Measurements from ENCODE around the gene ODF2. TPM values are rescaled to one million over a fixed set of nuclear protein-coding genes. Genes with fewer than 3 reads are reported as not detected.
"Not testable (repeated sequence)": the region's sequence is repeated elsewhere in the genome, so short reads cannot be mapped to it uniquely, and the experiment has no call there.

The ODF2 gene
- polyA plus RNA-seq, 4 donors, result 4.0 to 21.8 (median 11.9) TPM

- Histone ChIP-seq H3K27ac (ENCODE audit: low read depth in 1 of 3, low read length in 2 of 3) (peak within 1 kb of the TSS; percentile 33 to 97 (median 84)), H3K27me3 (ENCODE audit: control insufficient read depth in 3 of 3, insufficient read depth in 3 of 3, low read length in 3 of 3) (no peaks in the 10 kb centered on the region), H3K4me1 (ENCODE audit: control insufficient read depth in 3 of 3, insufficient read depth in 2 of 3, low read depth in 1 of 3, low read length in 2 of 3) (peaks cover 0 to 9% (median 8%) of the 10 kb centered on the region in 3 donors), H3K9me3 (ENCODE audit: control insufficient read depth in 2 of 2, insufficient read depth in 1 of 2, low read depth in 1 of 2, low read length in 1 of 2) (no peaks in the 10 kb centered on the region), H3K4me3 (ENCODE audit: low read depth in 1 of 3, low read length in 3 of 3) (peak within 1 kb of the TSS; percentile 74 to 97 (median 81)), H3K36me3 (ENCODE audit: control insufficient read depth in 3 of 3, insufficient read depth in 2 of 3, low read depth in 1 of 3, low read length in 3 of 3) (peaks cover 6 to 19% (median 8%) of the 10 kb centered on the region in 3 donors)
- FAIRE-seq (no peak), DNase-seq (peak; percentile 92 to 97)
- 0% methylated on average over 61 to 64 of the region's 64 CpGs for WGBS, 3 donors
These were observed 48.9 kb downstream of the ODF2 start, which contains the start of gene GLE1 for GRCh38 chr9:128504485-128505413. Gene GLE1, plus strand, starts transcription at chr9:128504719. Its CDS starts 87 bp downstream, at chr9:128504806.

- Histone ChIP-seq H3K4me3 (ENCODE audit: low read depth in 1 of 3, low read length in 3 of 3) (peak overlapping the region; percentile 74 to 97 (median 81)), H3K36me3 (ENCODE audit: control insufficient read depth in 3 of 3, insufficient read depth in 2 of 3, low read depth in 1 of 3, low read length in 3 of 3) (peaks cover 4 to 20% (median 8%) of the 10 kb centered on the region in 3 donors), H3K4me1 (ENCODE audit: control insufficient read depth in 3 of 3, insufficient read depth in 2 of 3, low read depth in 1 of 3, low read length in 2 of 3) (peaks cover 0 to 9% (median 8%) of the 10 kb centered on the region in 3 donors), H3K27ac (ENCODE audit: low read depth in 1 of 3, low read length in 2 of 3) (peak overlapping the region in 2 of 3 donors; percentile 84 to 97), H3K27me3 (ENCODE audit: control insufficient read depth in 3 of 3, insufficient read depth in 3 of 3, low read length in 3 of 3) (no peaks in the 10 kb centered on the region), H3K9me3 (ENCODE audit: control insufficient read depth in 2 of 2, insufficient read depth in 1 of 2, low read depth in 1 of 2, low read length in 1 of 2) (no peaks in the 10 kb centered on the region)
- 12 to 24% (median 17%) methylated on average over 6 of the region's 6 CpGs for WGBS, 3 donors
- FAIRE-seq (no peak), DNase-seq (no peak)
These were observed 49.6 kb downstream of the ODF2 start for GRCh38 chr9:128505414-128505765.

- peak overlapping the region in 1 of 3 donors; percentile 74 for H3K4me3 ChIP-seq (ENCODE audit: low read depth in 1 of 3, low read length in 3 of 3)
- not testable (repeated sequence) for H3K27me3 ChIP-seq (ENCODE audit: control insufficient read depth in 3 of 3, insufficient read depth in 3 of 3, low read length in 3 of 3); H3K9me3 ChIP-seq (ENCODE audit: control insufficient read depth in 2 of 2, insufficient read depth in 1 of 2, low read depth in 1 of 2, low read length in 1 of 2); H3K4me1 ChIP-seq (ENCODE audit: control insufficient read depth in 3 of 3, insufficient read depth in 2 of 3, low read depth in 1 of 3, low read length in 2 of 3); H3K27ac ChIP-seq (ENCODE audit: low read depth in 1 of 3, low read length in 2 of 3); DNase-seq; FAIRE-seq
- H3K36me3 ChIP-seq (ENCODE audit: control insufficient read depth in 3 of 3, insufficient read depth in 2 of 3, low read depth in 1 of 3, low read length in 3 of 3), result peaks cover 4 to 25% (median 10%) of the 10 kb centered on the region in 3 donors
- WGBS, 3 donors, result 86 to 91% (median 90%) methylated on average over 12 of the region's 12 CpGs
These were observed 50.1 kb downstream of the ODF2 start for GRCh38 chr9:128505906-128506305.

GRCh38 chr9:128512820-128513219, 57.0 kb downstream of the ODF2 start:
- DNase-seq (no peak), FAIRE-seq (no peak)
- 96 to 99% (median 97%) methylated on average over 9 of the region's 9 CpGs for WGBS, 3 donors
- H3K36me3 ChIP-seq (ENCODE audit: control insufficient read depth in 3 of 3, insufficient read depth in 2 of 3, low read depth in 1 of 3, low read length in 3 of 3), result peaks cover 8 to 59% (median 21%) of the 10 kb centered on the region in 3 donors
- H3K4me1 ChIP-seq (ENCODE audit: control insufficient read depth in 3 of 3, insufficient read depth in 2 of 3, low read depth in 1 of 3, low read length in 2 of 3), result no peaks in the 10 kb centered on the region
- H3K27me3 ChIP-seq (ENCODE audit: control insufficient read depth in 3 of 3, insufficient read depth in 3 of 3, low read length in 3 of 3), result no peaks in the 10 kb centered on the region
- no peak overlapping the region for H3K27ac ChIP-seq (ENCODE audit: low read depth in 1 of 3, low read length in 2 of 3)
- H3K4me3 ChIP-seq (ENCODE audit: low read depth in 1 of 3, low read length in 3 of 3), result no peak overlapping the region
- H3K9me3 ChIP-seq (ENCODE audit: control insufficient read depth in 2 of 2, insufficient read depth in 1 of 2, low read depth in 1 of 2, low read length in 1 of 2), result no peaks in the 10 kb centered on the region

- FAIRE-seq, result no peak
- no peak overlapping the region for H3K4me3 ChIP-seq (ENCODE audit: low read depth in 1 of 3, low read length in 3 of 3)
- peaks cover 10 to 65% (median 19%) of the 10 kb centered on the region in 3 donors for H3K36me3 ChIP-seq (ENCODE audit: control insufficient read depth in 3 of 3, insufficient read depth in 2 of 3, low read depth in 1 of 3, low read length in 3 of 3)
- H3K27me3 ChIP-seq (ENCODE audit: control insufficient read depth in 3 of 3, insufficient read depth in 3 of 3, low read length in 3 of 3), result no peaks in the 10 kb centered on the region
- H3K27ac ChIP-seq (ENCODE audit: low read depth in 1 of 3, low read length in 2 of 3), result no peak overlapping the region
- H3K4me1 ChIP-seq (ENCODE audit: control insufficient read depth in 3 of 3, insufficient read depth in 2 of 3, low read depth in 1 of 3, low read length in 2 of 3), result no peaks in the 10 kb centered on the region
- H3K9me3 ChIP-seq (ENCODE audit: control insufficient read depth in 2 of 2, insufficient read depth in 1 of 2, low read depth in 1 of 2, low read length in 1 of 2), result no peaks in the 10 kb centered on the region
- 88 to 98% (median 96%) methylated on average over 6 of the region's 6 CpGs for WGBS, 3 donors
- no peak for DNase-seq
These were observed 66.2 kb downstream of the ODF2 start for GRCh38 chr9:128521956-128522355.

- DNase-seq, result peak in 1 of 2 donors; percentile 16
- H3K36me3 ChIP-seq (ENCODE audit: control insufficient read depth in 3 of 3, insufficient read depth in 2 of 3, low read depth in 1 of 3, low read length in 3 of 3), result peaks cover 13 to 67% (median 22%) of the 10 kb centered on the region in 3 donors
- no peaks in the 10 kb centered on the region for H3K4me1 ChIP-seq (ENCODE audit: control insufficient read depth in 3 of 3, insufficient read depth in 2 of 3, low read depth in 1 of 3, low read length in 2 of 3)
- no peaks in the 10 kb centered on the region for H3K9me3 ChIP-seq (ENCODE audit: control insufficient read depth in 2 of 2, insufficient read depth in 1 of 2, low read depth in 1 of 2, low read length in 1 of 2)
- no peaks in the 10 kb centered on the region for H3K27me3 ChIP-seq (ENCODE audit: control insufficient read depth in 3 of 3, insufficient read depth in 3 of 3, low read length in 3 of 3)
- no peak overlapping the region for H3K4me3 ChIP-seq (ENCODE audit: low read depth in 1 of 3, low read length in 3 of 3)
- FAIRE-seq, result no peak
- 56 to 62% (median 61%) methylated on average over 13 of the region's 13 CpGs for WGBS, 3 donors
- H3K27ac ChIP-seq (ENCODE audit: low read depth in 1 of 3, low read length in 2 of 3), result peak overlapping the region in 1 of 3 donors; percentile 11
These were observed 67.6 kb downstream of the ODF2 start for GRCh38 chr9:128523199-128523925.

GRCh38 chr9:128526720-128527119, 70.9 kb downstream of the ODF2 start:
- H3K4me3 ChIP-seq (ENCODE audit: low read depth in 1 of 3, low read length in 3 of 3), result no peak overlapping the region
- H3K27me3 ChIP-seq (ENCODE audit: control insufficient read depth in 3 of 3, insufficient read depth in 3 of 3, low read length in 3 of 3), result no peaks in the 10 kb centered on the region
- H3K4me1 ChIP-seq (ENCODE audit: control insufficient read depth in 3 of 3, insufficient read depth in 2 of 3, low read depth in 1 of 3, low read length in 2 of 3), result no peaks in the 10 kb centered on the region
- FAIRE-seq (no peak), DNase-seq (no peak)
- WGBS, 3 donors, result 66 to 88% (median 87%) methylated on average over 2 of the region's 2 CpGs
- no peaks in the 10 kb centered on the region for H3K9me3 ChIP-seq (ENCODE audit: control insufficient read depth in 2 of 2, insufficient read depth in 1 of 2, low read depth in 1 of 2, low read length in 1 of 2)
- H3K36me3 ChIP-seq (ENCODE audit: control insufficient read depth in 3 of 3, insufficient read depth in 2 of 3, low read depth in 1 of 3, low read length in 3 of 3), result peaks cover 15 to 77% (median 27%) of the 10 kb centered on the region in 3 donors
- H3K27ac ChIP-seq (ENCODE audit: low read depth in 1 of 3, low read length in 2 of 3), result no peak overlapping the region

GRCh38 chr9:128528445-128529160, 72.8 kb downstream of the ODF2 start:
- WGBS, 3 donors, result 91 to 93% (median 92%) methylated on average over 15 of the region's 15 CpGs
- Histone ChIP-seq H3K27me3 (ENCODE audit: control insufficient read depth in 3 of 3, insufficient read depth in 3 of 3, low read length in 3 of 3) (no peaks in the 10 kb centered on the region), H3K36me3 (ENCODE audit: control insufficient read depth in 3 of 3, insufficient read depth in 2 of 3, low read depth in 1 of 3, low read length in 3 of 3) (peaks cover 15 to 77% (median 26%) of the 10 kb centered on the region in 3 donors), H3K4me1 (ENCODE audit: control insufficient read depth in 3 of 3, insufficient read depth in 2 of 3, low read depth in 1 of 3, low read length in 2 of 3) (no peaks in the 10 kb centered on the region), H3K9me3 (ENCODE audit: control insufficient read depth in 2 of 2, insufficient read depth in 1 of 2, low read depth in 1 of 2, low read length in 1 of 2) (no peaks in the 10 kb centered on the region), H3K27ac (ENCODE audit: low read depth in 1 of 3, low read length in 2 of 3) (no peak overlapping the region), H3K4me3 (ENCODE audit: low read depth in 1 of 3, low read length in 3 of 3) (no peak overlapping the region)
- no peak for DNase-seq
- FAIRE-seq, result no peak

Data from small intestine (tissue), 7 donors.